Glutamatergic neuron (in vitro differentiated cells): ENCODE measurements around the gene MRPS9. TPM values are rescaled to one million over a fixed set of nuclear protein-coding genes. Genes with fewer than 3 reads are reported as not detected.

ENCODE experiments used
- DNase-seq: peaks from one replicate; pipeline ENCODE4 v3.0.0; 2022
- H3K27ac Mint-ChIP-seq: one replicate; pipeline ENCODE4 v1.8.0; 2020; ENCODE audit warnings: mild to moderate bottlenecking, mixed read lengths, inconsistent platforms; ENCODE audit not compliant: unreplicated experiment
- H3K27me3 Mint-ChIP-seq: one replicate; pipeline ENCODE4 v1.8.0; 2020; ENCODE audit warnings: mild to moderate bottlenecking, moderate library complexity, mixed read lengths, inconsistent platforms; ENCODE audit not compliant: unreplicated experiment
- H3K36me3 Mint-ChIP-seq: one replicate; pipeline ENCODE4 v1.8.0; 2020; ENCODE audit warnings: mild to moderate bottlenecking, mixed read lengths, inconsistent platforms; ENCODE audit not compliant: unreplicated experiment
- H3K4me1 Mint-ChIP-seq: one replicate; pipeline ENCODE4 v1.8.0; 2020; ENCODE audit warnings: mild to moderate bottlenecking, low read depth, mixed read lengths, inconsistent platforms; ENCODE audit not compliant: unreplicated experiment
- H3K4me3 Mint-ChIP-seq: one replicate; pipeline ENCODE4 v1.8.0; 2020; ENCODE audit warnings: mild to moderate bottlenecking, mixed read lengths, inconsistent platforms; ENCODE audit not compliant: unreplicated experiment
- H3K9me3 Mint-ChIP-seq: one replicate; pipeline ENCODE4 v1.8.0; 2020; ENCODE audit warnings: mild to moderate bottlenecking, moderate library complexity, mixed read lengths, inconsistent platforms; ENCODE audit not compliant: unreplicated experiment
- total RNA-seq: library from RNA; stranded (reverse); fragmentation: NEBNext Ultra II Directional; extraction: Animal tissue kit (Norgen Biotek cat#: 25700); gene quantifications from one replicate; pipeline ENCODE4 v1.2.1, GENCODE V29; 2021; ENCODE audit not compliant: unreplicated experiment
- TF ChIP-seq, protein P1 (sequence below): fragments of 200-600 bp; sonication (generic); IDR thresholded peaks from one replicate; pipeline ENCODE4 v1.5.0; 2021; ENCODE audit not compliant: partially characterized antibody, unreplicated experiment

Gene MRPS9
- total RNA-seq, 1 donor from 2014 or later, result 20.3 TPM

- no peaks in the 10 kb centered on the region for H3K9me3 Mint-ChIP-seq
Observed at GRCh38 chr2:105082107-105082506, 44.2 kb downstream of the MRPS9 start.

DNA sequence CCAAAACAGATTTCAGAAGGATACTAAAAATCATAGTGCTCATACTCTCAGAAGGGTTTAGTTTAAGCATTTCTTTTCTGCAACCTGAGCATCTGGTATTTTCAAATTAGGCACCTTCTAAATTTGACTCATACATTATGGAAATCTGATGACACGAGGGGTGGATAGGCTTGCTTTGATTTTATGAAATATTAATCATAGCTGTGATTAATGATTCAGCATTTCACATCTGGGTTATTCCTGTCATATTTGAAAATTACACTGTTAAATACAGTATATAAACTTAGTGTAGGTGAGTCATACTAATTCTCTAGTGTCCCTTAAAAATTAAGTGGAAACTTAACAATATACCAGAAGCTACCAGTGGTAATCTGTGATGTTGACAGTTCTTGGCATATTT lies 47.7 kb downstream of the MRPS9 start:
- Mint-ChIP-seq H3K27ac (no peak overlapping the region), H3K4me3 (no peak overlapping the region), H3K36me3 (no peaks in the 10 kb centered on the region), H3K4me1 (peaks cover 15% of the 10 kb centered on the region), H3K9me3 (no peaks in the 10 kb centered on the region), H3K27me3 (no peaks in the 10 kb centered on the region)
- no peak for DNase-seq
- TF ChIP-seq, protein P1, sequence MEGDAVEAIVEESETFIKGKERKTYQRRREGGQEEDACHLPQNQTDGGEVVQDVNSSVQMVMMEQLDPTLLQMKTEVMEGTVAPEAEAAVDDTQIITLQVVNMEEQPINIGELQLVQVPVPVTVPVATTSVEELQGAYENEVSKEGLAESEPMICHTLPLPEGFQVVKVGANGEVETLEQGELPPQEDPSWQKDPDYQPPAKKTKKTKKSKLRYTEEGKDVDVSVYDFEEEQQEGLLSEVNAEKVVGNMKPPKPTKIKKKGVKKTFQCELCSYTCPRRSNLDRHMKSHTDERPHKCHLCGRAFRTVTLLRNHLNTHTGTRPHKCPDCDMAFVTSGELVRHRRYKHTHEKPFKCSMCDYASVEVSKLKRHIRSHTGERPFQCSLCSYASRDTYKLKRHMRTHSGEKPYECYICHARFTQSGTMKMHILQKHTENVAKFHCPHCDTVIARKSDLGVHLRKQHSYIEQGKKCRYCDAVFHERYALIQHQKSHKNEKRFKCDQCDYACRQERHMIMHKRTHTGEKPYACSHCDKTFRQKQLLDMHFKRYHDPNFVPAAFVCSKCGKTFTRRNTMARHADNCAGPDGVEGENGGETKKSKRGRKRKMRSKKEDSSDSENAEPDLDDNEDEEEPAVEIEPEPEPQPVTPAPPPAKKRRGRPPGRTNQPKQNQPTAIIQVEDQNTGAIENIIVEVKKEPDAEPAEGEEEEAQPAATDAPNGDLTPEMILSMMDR, result no peak

More at GRCh38 chr2:105082107-105082506, 44.2 kb downstream of the MRPS9 start:
- DNase-seq, result no peak
- no peaks in the 10 kb centered on the region for H3K36me3 Mint-ChIP-seq
- TF ChIP-seq, protein P1, result no peak
- H3K27ac Mint-ChIP-seq, result no peak overlapping the region
- H3K27me3 Mint-ChIP-seq, result no peaks in the 10 kb centered on the region
- H3K4me1 Mint-ChIP-seq, result peaks cover 28% of the 10 kb centered on the region
- no peak overlapping the region for H3K4me3 Mint-ChIP-seq

GRCh38 chr2:105087273-105087672 lies 49.4 kb downstream of the MRPS9 start:
- no peaks in the 10 kb centered on the region for H3K36me3 Mint-ChIP-seq
- no peak for DNase-seq
- H3K27ac Mint-ChIP-seq, result no peak overlapping the region
- no peak overlapping the region for H3K4me3 Mint-ChIP-seq
- TF ChIP-seq, protein P1, result no peak
- H3K9me3 Mint-ChIP-seq, result no peaks in the 10 kb centered on the region
- no peaks in the 10 kb centered on the region for H3K4me1 Mint-ChIP-seq
- peaks cover 2% of the 10 kb centered on the region for H3K27me3 Mint-ChIP-seq

GRCh38 chr2:105090091-105090490 lies 52.2 kb downstream of the MRPS9 start:
- no peak overlapping the region for H3K27ac Mint-ChIP-seq
- no peaks in the 10 kb centered on the region for H3K36me3 Mint-ChIP-seq
- TF ChIP-seq, protein P1, result no peak
- DNase-seq, result no peak
- H3K9me3 Mint-ChIP-seq, result no peaks in the 10 kb centered on the region
- no peaks in the 10 kb centered on the region for H3K4me1 Mint-ChIP-seq
- peaks cover 2% of the 10 kb centered on the region for H3K27me3 Mint-ChIP-seq
- H3K4me3 Mint-ChIP-seq, result no peak overlapping the region

DNA sequence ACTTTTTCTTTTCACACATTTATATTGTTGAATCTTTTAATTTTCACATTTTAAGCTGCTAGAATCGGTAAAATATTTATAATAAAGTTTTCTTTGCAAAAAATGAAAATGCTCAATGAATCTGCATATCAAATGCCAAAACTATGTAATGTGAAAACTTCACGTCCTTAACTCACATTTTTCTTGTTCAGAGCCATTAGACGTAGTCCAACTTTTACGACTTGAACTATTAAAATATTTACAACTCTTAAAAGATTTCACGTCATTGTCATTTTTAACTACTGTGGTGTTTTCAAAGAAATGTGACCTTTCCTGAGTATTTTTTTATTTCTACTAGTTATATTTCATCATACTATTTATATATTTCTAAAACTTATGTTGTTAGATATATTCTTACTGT lies 54.9 kb downstream of the MRPS9 start:
- Mint-ChIP-seq H3K4me3 (no peak overlapping the region), H3K36me3 (no peaks in the 10 kb centered on the region), H3K27me3 (peaks cover 2% of the 10 kb centered on the region), H3K9me3 (no peaks in the 10 kb centered on the region), H3K27ac (no peak overlapping the region), H3K4me1 (no peaks in the 10 kb centered on the region)
- TF ChIP-seq, protein P1, result no peak
- no peak for DNase-seq
